HCT116 (cell line): ENCODE measurements around the gene FNDC3B. TPM values are rescaled to one million over a fixed set of nuclear protein-coding genes. Genes with fewer than 3 reads are reported as not detected.

Experiments
- ATAC-seq: fragments of 200-7000 bp; cut with Tn5 transposase; 2 replicates; pipeline ENCODE4 v1.9.1; 2020; ENCODE audit warnings: mild to moderate bottlenecking, moderate library complexity
- BruUV-seq: library from RNA; stranded (reverse); fragments of 400-500 nt; replicated peaks from 2 replicates; lab custom pipeline; 2021; lab: Mats Ljungman, UMichigan
- CTCF ChIA-PET: fragments of 300-600 bp; sonication (Branson Sonifier 250); formaldehyde crosslinking; loops from one replicate; lab custom pipeline; 2021; ENCODE audit warnings: antibody characterized with exemption; lab: Charles Lee
- POLR2A ChIA-PET: fragments of 300-600, 350-600 bp; sonication (Branson Sonifier 250); formaldehyde crosslinking; loops from one replicate; lab custom pipeline; 2021; ENCODE audit warnings: antibody characterized with exemption; lab: Charles Lee
- RAD21 ChIA-PET, 2 experiments: fragments of 300-600 bp; sonication (Branson Sonifier 250); formaldehyde crosslinking; loops; one replicate each; lab custom pipeline; 2023; ENCODE audit warnings: low total read pairs in 2 of 2; ENCODE audit not compliant: uncharacterized antibody in 2 of 2, unreplicated experiment in 2 of 2, low non-redundant PET in 1 of 2; lab: Charles Lee
- DNase-seq: peaks from one replicate; pipeline ENCODE4 v3.0.0-alpha.2; 2010; ENCODE audit warnings: low read depth, low spot score
- H2AFZ ChIP-seq: fragments of 200-600 bp; shearing (Covaris generic), sonication (generic); 2 replicates; pipeline ENCODE4 v1.6.1; 2017; ENCODE audit warnings: low read depth, mixed run types, mixed read lengths, antibody characterized with exemption, low read length; ENCODE audit not compliant: poor library complexity, severe bottlenecking
- H3K27ac ChIP-seq: 2 replicates; pipeline ENCODE4 v1.5.1; 2012; ENCODE audit warnings: low read depth, low read length
- H3K27me3 ChIP-seq: fragments of 200-600 bp; sonication (generic); 2 replicates; pipeline ENCODE4 v1.6.1; 2016; ENCODE audit warnings: mixed run types, low read length, mixed read lengths; ENCODE audit not compliant: insufficient read depth
- H3K36me3 ChIP-seq, 2 experiments: fragments of 200-500 bp in 1 of 2; fragments of 200-600 bp in 1 of 2; sonication (Bioruptor generic) in 1 of 2; sonication (generic) in 1 of 2; 2 replicates each; pipeline versions ENCODE4 v1.5.1 to v1.6.1; 2014 to 2016; ENCODE audit warnings: low read length in 2 of 2, inconsistent platforms in 1 of 2, mixed read lengths in 1 of 2, mixed run types in 1 of 2; ENCODE audit not compliant: insufficient read depth in 2 of 2, control insufficient read depth in 1 of 2
- H3K4me1 ChIP-seq, 2 experiments: fragments of 200-600 bp in 1 of 2; sonication (generic) in 1 of 2; 2 replicates each; pipeline versions ENCODE4 v1.5.1 to v1.6.1; 2012 to 2017; ENCODE audit warnings: low read length in 2 of 2, inconsistent platforms in 1 of 2, mild to moderate bottlenecking in 1 of 2, mixed read lengths in 1 of 2, mixed run types in 1 of 2, moderate library complexity in 1 of 2; ENCODE audit not compliant: insufficient read depth in 2 of 2, control insufficient read depth in 1 of 2
- H3K4me2 ChIP-seq: fragments of 200-600 bp; sonication (generic); 2 replicates; pipeline ENCODE4 v1.6.1; 2017; ENCODE audit warnings: mixed run types, low read length, mixed read lengths
- H3K4me3 ChIP-seq, 2 experiments: fragments of 200-600 bp in 1 of 2; sonication (generic) in 1 of 2; replicated peaks in 1 of 2; 2 replicates each; pipeline ENCODE4 v1.5.1; 2011 to 2016; ENCODE audit warnings: low read length in 2 of 2, control low read depth in 1 of 2, low read depth in 1 of 2, mild to moderate bottlenecking in 1 of 2, mixed read lengths in 1 of 2, mixed run types in 1 of 2
- H3K79me2 ChIP-seq: fragments of 200-600 bp; sonication (generic); 2 replicates; pipeline ENCODE4 v1.6.1; 2017; ENCODE audit warnings: mild to moderate bottlenecking, mixed run types, low read length, moderate library complexity, mixed read lengths; ENCODE audit not compliant: insufficient read depth
- H3K9ac ChIP-seq: fragments of 200-600 bp; sonication (generic); 2 replicates; pipeline ENCODE4 v1.6.1; 2016; ENCODE audit warnings: low read length, mixed read lengths
- H3K9me2 ChIP-seq: fragments of 200-600 bp; sonication (generic), shearing (Covaris generic); 2 replicates; pipeline ENCODE4 v1.6.1; 2017; ENCODE audit warnings: mixed run types, mild to moderate bottlenecking, moderate library complexity; ENCODE audit not compliant: insufficient read depth
- H3K9me3 ChIP-seq, 2 experiments: fragments of 200-500 bp in 1 of 2; fragments of 200-600 bp in 1 of 2; sonication (Bioruptor generic) in 1 of 2; sonication (generic) in 1 of 2; 2 replicates each; pipeline ENCODE4 v1.6.1; 2014 to 2017; ENCODE audit warnings: low read length in 2 of 2, mixed read lengths in 2 of 2, inconsistent platforms in 1 of 2, low read depth in 1 of 2, mild to moderate bottlenecking in 1 of 2, mixed run types in 1 of 2, moderate library complexity in 1 of 2; ENCODE audit not compliant: control insufficient read depth in 1 of 2, insufficient read depth in 1 of 2
- H4K20me1 ChIP-seq: fragments of 200-600 bp; sonication (generic), shearing (Covaris generic); 2 replicates; pipeline ENCODE4 v1.6.1; 2017; ENCODE audit warnings: mixed run types, mild to moderate bottlenecking, moderate library complexity; ENCODE audit not compliant: insufficient read depth
- CBX3 ChIP-seq: IDR thresholded peaks from 2 replicates; pipeline ENCODE4 v1.6.1; 2012; ENCODE audit warnings: low read depth
- CTCF ChIP-seq, 3 experiments: fragments of 200-600 bp in 1 of 3; sonication (generic) in 1 of 3; IDR thresholded peaks in 2 of 3; conservative IDR thresholded peaks in 1 of 3; 2 replicates each; pipeline ENCODE4 v1.5.1; 2012 to 2017; ENCODE audit warnings: low read depth in 2 of 3, low read length in 2 of 3, antibody characterized with exemption in 1 of 3, borderline replicate concordance in 1 of 3, control low read depth in 1 of 3, mild to moderate bottlenecking in 1 of 3, mixed read lengths in 1 of 3, mixed run types in 1 of 3, moderate library complexity in 1 of 3; ENCODE audit not compliant: insufficient read depth in 1 of 3
- EGR1 ChIP-seq: IDR thresholded peaks from 2 replicates; pipeline ENCODE4 v1.6.1; 2012; ENCODE audit warnings: low read depth
- ELF1 ChIP-seq: IDR thresholded peaks from 2 replicates; pipeline ENCODE4 v1.6.1; 2012; ENCODE audit warnings: low read depth, borderline replicate concordance
- EZH2 ChIP-seq: fragments of 200-600 bp; sonication (generic); IDR thresholded peaks from 2 replicates; pipeline ENCODE4 v1.6.1; 2017; ENCODE audit warnings: antibody characterized with exemption, mixed run types
- FOSL1 ChIP-seq: IDR thresholded peaks from 2 replicates; pipeline ENCODE4 v1.6.1; 2012; ENCODE audit warnings: low read depth
- MAX ChIP-seq: IDR thresholded peaks from 2 replicates; pipeline ENCODE4 v1.6.1; 2012
- POLR2A ChIP-seq: IDR thresholded peaks from 2 replicates; pipeline ENCODE4 v1.7.0; 2011; ENCODE audit warnings: borderline replicate concordance; ENCODE audit not compliant: insufficient read depth, insufficient read length; ENCODE audit errors: extremely low read depth
- RAD21 ChIP-seq: IDR thresholded peaks from 2 replicates; pipeline ENCODE4 v1.6.1; 2012; ENCODE audit warnings: low read depth, mild to moderate bottlenecking
- REST ChIP-seq: IDR thresholded peaks from 2 replicates; pipeline ENCODE4 v1.6.1; 2012; ENCODE audit warnings: low read depth
- SRF ChIP-seq: IDR thresholded peaks from 2 replicates; pipeline ENCODE4 v1.6.1; 2012; ENCODE audit warnings: low read depth
- YY1 ChIP-seq: IDR thresholded peaks from 2 replicates; pipeline ENCODE4 v1.6.1; 2011; ENCODE audit warnings: low read length, low read depth, moderate library complexity, mild to moderate bottlenecking; ENCODE audit not compliant: insufficient replicate concordance; ENCODE audit errors: extremely low read depth
- ZBTB33 ChIP-seq: IDR thresholded peaks from 2 replicates; pipeline ENCODE4 v1.6.1; 2011; ENCODE audit warnings: mild to moderate bottlenecking, low read length, moderate library complexity; ENCODE audit not compliant: insufficient replicate concordance; ENCODE audit errors: extremely low read depth
- ZFX ChIP-seq: fragments of 450-650 bp; IDR thresholded peaks from 2 replicates; pipeline ENCODE4 v1.6.1; 2017
- ZNF274 ChIP-seq: fragments of 200-500 bp; sonication (Bioruptor generic); IDR thresholded peaks from 2 replicates; pipeline ENCODE4 v1.6.1; 2014; ENCODE audit warnings: mild to moderate bottlenecking, low read depth, low read length, inconsistent platforms
- intact Hi-C: fragments of 100-400 bp; cut with micrococcal nuclease; formaldehyde crosslinking; loops from 2 replicates; pipeline ENCODE4 v1.10.0; 2022
- total RNA-seq: library from RNA; stranded (reverse); gene quantifications from one replicate; pipeline ENCODE4 v1.2.1, GENCODE V29; 2021; ENCODE audit not compliant: unreplicated experiment

FNDC3B gene
- total RNA-seq, 1 experiment from 2014 or later, result 45.7 TPM

GRCh38 chr3:172339892-172340291 lies 300.5 kb downstream of the FNDC3B start:
- ChIA-PET RAD21 (interaction anchor here in 1 of 2 experiments (0.7 kb wide), 1 partner anchor 386 kb away, joined by 3 read pairs; no protein-coding TSS in a partner anchor), CTCF (interaction anchor here (2.7 kb wide), 1 partner anchor 8 kb away, joined by 36 read pairs; no protein-coding TSS in a partner anchor), POLR2A (no interaction called here)
- no peaks in the 10 kb centered on the region for H4K20me1 ChIP-seq
- ATAC-seq (no peak), DNase-seq (no peak)
- intact Hi-C loops, result loop anchor here (5.0 to 10.0 kb wide), 3 partner anchors 305 to 1375 kb away; partner anchors contain the start of gene FNDC3B
- no peak overlapping the region for H3K27ac ChIP-seq
- BruUV-seq, result no TSS peak
- no peak overlapping the region for H3K4me3 ChIP-seq
- H3K9me2 ChIP-seq, result no peaks in the 10 kb centered on the region
- TF ChIP-seq POLR2A (no peak), ELF1 (no peak), SRF (no peak), ZFX (no peak), ZBTB33 (no peak), CBX3 (no peak), EGR1 (no peak), YY1 (no peak), RAD21 (no peak), MAX (no peak), REST (no peak), EZH2 (no peak), CTCF (IDR thresholded peaks at IDR 0.05 in 2 of 3, conservative IDR thresholded peaks at IDR 0.05 in 1 of 3; ENCODE audit: borderline replicate concordance in 1 of 3, insufficient read depth in 1 of 3, low read depth in 2 of 3, low read length in 2 of 3) (no peak), FOSL1 (no peak), ZNF274 (no peak)
- H3K4me1 ChIP-seq, result no peaks in the 10 kb centered on the region
- H2AFZ ChIP-seq, result no peak overlapping the region
- no peak overlapping the region for H3K9ac ChIP-seq
- no peak overlapping the region for H3K4me2 ChIP-seq
- H3K27me3 ChIP-seq, result no peaks in the 10 kb centered on the region
- peaks cover 7 to 13% of the 10 kb centered on the region in 2 experiments; a peak in 3 of 4 replicates for H3K36me3 ChIP-seq
- H3K9me3 ChIP-seq, result no peaks in the 10 kb centered on the region
- no peaks in the 10 kb centered on the region for H3K79me2 ChIP-seq
